T-cell (primary cell): Measurements from ENCODE around the gene TET2. TPM values are rescaled to one million over a fixed set of nuclear protein-coding genes. Genes with fewer than 3 reads are reported as not detected.

Source experiments
- ATAC-seq, 4 experiments: fragments of 200-7000 bp in 3 of 4; fragments of 150-1000 bp in 1 of 4; cut with Tn5 transposase; replicated peaks in 1 of 4; 1 replicate in 3 of 4; 2 replicates in 1 of 4; pipeline ENCODE4 v1.10.0; 2021; ENCODE audit warnings: moderate library complexity in 3 of 4, mild to moderate bottlenecking in 2 of 4, moderate number of reproducible peaks in 1 of 4
- CTCF ChIA-PET, 2 donors: fragments of 300-600 bp; sonication (Branson Sonifier 250); formaldehyde crosslinking; loops; one replicate each; lab custom pipeline; 2022; ENCODE audit warnings: antibody characterized with exemption in 2 of 2; lab: Charles Lee
- POLR2A ChIA-PET, 2 donors: fragments of 300-600 bp; sonication (Branson Sonifier 250); formaldehyde crosslinking; loops; one replicate each; lab custom pipeline; 2022; ENCODE audit warnings: antibody characterized with exemption in 2 of 2; lab: Charles Lee
- DNase-seq, 35 experiments: peaks; one replicate each; pipeline versions ENCODE4 v3.0.0 to v3.0.0-alpha.2; 2013 to 2023
- H3K27ac ChIP-seq: one replicate; pipeline ENCODE4 v1.5.1; 2013; ENCODE audit warnings: low read length
- H3K27me3 ChIP-seq, 2 experiments: replicated peaks in 1 of 2; 1 replicate in 1 of 2; 2 replicates in 1 of 2; pipeline versions ENCODE4 v1.6.1 to v1.7.0; 2013; ENCODE audit warnings: low read length in 1 of 2, mixed read lengths in 1 of 2; ENCODE audit not compliant: control insufficient read depth in 2 of 2, insufficient read depth in 2 of 2; ENCODE audit errors: extremely low read depth in 1 of 2
- H3K36me3 ChIP-seq, 2 donors: 1 replicate in 1 of 2; 2 replicates in 1 of 2; pipeline versions ENCODE4 v1.6.1 to v1.7.0; 2013; ENCODE audit warnings: low read length in 1 of 2; ENCODE audit not compliant: control insufficient read depth in 2 of 2, insufficient read depth in 1 of 2; ENCODE audit errors: extremely low read depth in 1 of 2
- H3K4me1 ChIP-seq, 2 experiments: 1 replicate in 1 of 2; 2 replicates in 1 of 2; pipeline versions ENCODE4 v1.6.1 to v1.7.0; 2013; ENCODE audit warnings: low read length in 2 of 2, mixed read lengths in 1 of 2; ENCODE audit not compliant: insufficient read depth in 2 of 2, control insufficient read depth in 1 of 2; ENCODE audit errors: extremely low read depth in 1 of 2
- H3K4me3 ChIP-seq, 2 donors: 1 replicate in 1 of 2; 2 replicates in 1 of 2; pipeline versions ENCODE4 v1.5.1 to v1.7.0; 2013; ENCODE audit warnings: mild to moderate bottlenecking in 2 of 2, low read length in 1 of 2, moderate library complexity in 1 of 2; ENCODE audit not compliant: control insufficient read depth in 1 of 2; ENCODE audit errors: extremely low read depth in 1 of 2
- H3K9me3 ChIP-seq: 2 replicates; pipeline ENCODE4 v1.7.0; 2013
- H3K27ac Mint-ChIP-seq, 2 donors: one replicate each; pipeline ENCODE4 v1.8.0; 2020 to 2021; ENCODE audit warnings: mild to moderate bottlenecking in 2 of 2, mixed read lengths in 2 of 2
- H3K27me3 Mint-ChIP-seq, 2 donors: one replicate each; pipeline ENCODE4 v1.8.0; 2021 to 2022; ENCODE audit warnings: mixed read lengths in 2 of 2
- H3K36me3 Mint-ChIP-seq: one replicate; pipeline ENCODE4 v1.8.0; 2021; ENCODE audit warnings: mixed read lengths
- H3K4me1 Mint-ChIP-seq, 3 donors: one replicate each; pipeline ENCODE4 v1.8.0; 2020 to 2022; ENCODE audit warnings: mixed read lengths in 3 of 3, mild to moderate bottlenecking in 1 of 3
- H3K4me3 Mint-ChIP-seq, 3 donors: one replicate each; pipeline ENCODE4 v1.8.0; 2020 to 2022; ENCODE audit warnings: mild to moderate bottlenecking in 3 of 3, mixed read lengths in 3 of 3, moderate library complexity in 3 of 3
- H3K9me3 Mint-ChIP-seq, 3 donors: one replicate each; pipeline ENCODE4 v1.8.0; 2020 to 2022; ENCODE audit warnings: mixed read lengths in 3 of 3
- WGBS: methylation state at CpG from one replicate; pipeline ENCODE4 v1.1.5; 2013; ENCODE audit warnings: missing lambda C conversion rate; ENCODE audit not compliant: insufficient coverage; 5-methylcytosine and 5-hydroxymethylcytosine counted together
- total RNA-seq, 35 experiments: library from RNA in 6 of 35; stranded (reverse) in 6 of 35; fragments of 120-200 nt in 1 of 35; gene quantifications; one replicate each; pipeline versions ENCODE4 v1.2.1 to v1.2.4 and lab custom pipeline; 2013 to 2026

Gene TET2
- total RNA-seq, 5 donors from 2014 or later (not counting 1 experiment from before 2014, with no cell fraction given): 17.0 to 41.9 (median 18.6) TPM

DNA sequence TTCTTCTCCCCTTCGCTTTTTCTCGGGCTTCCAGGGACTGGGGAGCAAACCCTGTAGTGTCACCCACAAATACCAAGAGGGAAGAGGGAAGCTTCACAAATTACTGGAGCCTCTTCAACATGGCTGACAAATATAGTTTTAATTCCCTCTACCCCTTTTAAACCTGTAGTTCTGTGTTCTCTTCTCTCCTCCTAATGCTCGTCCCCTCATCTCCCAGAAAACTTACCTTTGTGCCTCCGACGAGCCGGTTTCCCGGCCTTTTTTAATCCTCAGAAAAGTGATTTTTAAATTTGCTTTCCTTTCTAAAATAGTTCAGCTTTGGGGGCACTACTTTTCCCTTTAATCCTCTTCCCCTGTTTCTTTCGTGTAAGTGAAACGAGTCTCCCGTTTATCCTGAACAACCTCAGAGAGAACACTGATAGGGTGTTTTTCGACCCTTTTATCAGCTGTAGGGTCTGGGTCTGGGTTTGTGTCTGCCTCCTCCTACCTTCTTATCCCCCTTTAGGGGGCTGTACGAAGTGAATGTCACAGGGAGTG is 408 bp downstream of the TET2 start:
- Mint-ChIP-seq H3K4me1 (peaks cover 41 to 60% (median 41%) of the 10 kb centered on the region in 3 donors), H3K36me3 (no peaks in the 10 kb centered on the region), H3K4me3 (peak overlapping the region; percentile 99 to 100 (median 99)), H3K27me3 (no peaks in the 10 kb centered on the region), H3K9me3 (no peaks in the 10 kb centered on the region), H3K27ac (peak overlapping the region; percentile 94 to 95)
- Histone ChIP-seq H3K27ac (peak overlapping the region; percentile 79), H3K9me3 (no peaks in the 10 kb centered on the region), H3K27me3 (no peaks in the 10 kb centered on the region), H3K4me1 (peaks cover 7 to 14% of the 10 kb centered on the region in 2 experiments), H3K4me3 (peak overlapping the region; percentile 87 to 99), H3K36me3 (no peaks in the 10 kb centered on the region)
- POLR2A ChIA-PET: interaction anchor here (0.6 to 1.4 kb wide), 3 partner anchors 67 to 327 kb away, joined by 3 to 6 read pairs (median 5); partner anchors contain the start of gene PPA2 (in 1 of the 2)
- WGBS: 0% methylated on average over 4 of the region's 12 CpGs
- peak in 1 of 35 experiments; percentile 12 for DNase-seq
- CTCF ChIA-PET: interaction anchor here (0.8 to 2.0 kb wide), 2 partner anchors 326 to 327 kb away, joined by 3 to 9 read pairs; partner anchors contain the start of gene PPA2 (in 2 of the 2)
- ATAC-seq: peak; percentile 5 to 21 (median 7)

DNA sequence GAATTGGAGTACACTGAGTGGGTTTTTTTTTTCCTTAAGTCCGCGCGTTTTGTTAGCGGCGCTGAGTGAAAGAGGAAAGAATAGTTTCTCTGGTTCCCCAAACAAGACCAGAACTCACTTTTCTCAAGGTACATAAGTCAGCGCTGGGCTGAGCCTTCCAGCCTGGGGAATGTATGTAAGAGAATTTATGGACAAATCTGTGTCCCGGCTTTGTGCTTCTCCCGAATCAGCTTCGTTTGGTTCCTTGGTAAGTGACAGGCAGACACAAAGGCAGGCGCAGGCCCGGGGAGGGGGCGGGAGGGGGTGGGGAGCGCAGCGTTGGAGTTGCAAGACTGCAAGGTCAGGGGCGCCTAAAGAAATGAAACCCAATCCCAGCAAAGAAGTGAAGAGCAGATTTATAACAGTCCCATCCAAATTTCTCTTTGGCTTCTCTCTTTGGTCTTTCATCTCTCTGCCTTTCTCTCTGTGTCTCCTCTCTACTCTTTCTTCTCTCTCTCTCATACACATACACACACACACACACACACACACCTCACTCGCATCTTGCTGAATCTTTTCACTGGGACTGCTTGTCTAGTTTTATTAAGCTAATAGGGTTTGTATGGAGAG is 981 bp downstream of the TET2 start:
- H3K36me3 Mint-ChIP-seq: no peaks in the 10 kb centered on the region
- H3K27me3 ChIP-seq: no peaks in the 10 kb centered on the region
- CTCF ChIA-PET: interaction anchor here (0.8 to 2.0 kb wide), 2 partner anchors 326 kb away, joined by 3 to 9 read pairs; partner anchors contain the start of gene PPA2 (in 2 of the 2)
- no peaks in the 10 kb centered on the region for H3K9me3 ChIP-seq
- DNase-seq: peak in 16 of 35 experiments; percentile 2 to 40 (median 10)
- H3K4me3 ChIP-seq: peak overlapping the region; percentile 87 to 99
- peaks cover 7 to 14% of the 10 kb centered on the region in 2 experiments for H3K4me1 ChIP-seq
- no peaks in the 10 kb centered on the region for H3K27me3 Mint-ChIP-seq
- H3K27ac ChIP-seq: peak overlapping the region; percentile 79
- H3K36me3 ChIP-seq: no peaks in the 10 kb centered on the region
- peaks cover 41 to 60% (median 41%) of the 10 kb centered on the region in 3 donors for H3K4me1 Mint-ChIP-seq
- POLR2A ChIA-PET: interaction anchor here (0.6 to 1.4 kb wide), 5 partner anchors 15 to 327 kb away, joined by 3 to 6 read pairs (median 4); partner anchors contain the start of gene PPA2 (in 1 of the 2)
- 0% methylated on average over 3 of the region's 16 CpGs for WGBS
- no peaks in the 10 kb centered on the region for H3K9me3 Mint-ChIP-seq
- peak overlapping the region; percentile 94 to 95 for H3K27ac Mint-ChIP-seq
- H3K4me3 Mint-ChIP-seq: peak overlapping the region; percentile 99 to 100 (median 99)
- ATAC-seq: no peak

DNA sequence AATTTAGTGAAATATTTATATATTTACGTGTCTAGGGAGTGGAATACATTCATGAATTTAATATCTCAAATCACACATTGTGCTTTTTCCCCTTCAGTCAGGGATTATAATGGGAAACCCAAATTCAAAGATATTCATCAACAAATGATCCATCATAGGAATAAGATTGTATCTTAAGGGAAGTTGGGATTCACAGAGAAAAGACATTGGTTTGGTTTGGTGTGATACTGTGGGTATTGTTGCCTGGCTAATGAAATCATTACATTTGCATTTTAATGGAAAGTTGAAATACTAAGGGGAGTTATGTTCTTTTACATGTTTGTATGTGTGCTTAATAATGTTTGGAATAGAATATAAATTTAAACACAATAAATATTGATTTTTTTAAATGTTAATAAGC is 1.7 kb downstream of the TET2 start:
- H3K36me3 Mint-ChIP-seq: no peaks in the 10 kb centered on the region
- H3K4me3 Mint-ChIP-seq: peak overlapping the region; percentile 99 to 100 (median 99)
- WGBS: no CpG with 5 or more reads among the region's 1 CpG
- CTCF ChIA-PET: interaction anchor here in 1 of 2 donors (2.0 kb wide), 1 partner anchor 326 kb away, joined by 9 read pairs; the partner anchor contains the start of gene PPA2
- ATAC-seq (no peak), DNase-seq (no peak)
- no peak overlapping the region for H3K27ac ChIP-seq
- H3K9me3 Mint-ChIP-seq: no peaks in the 10 kb centered on the region
- H3K27me3 ChIP-seq: no peaks in the 10 kb centered on the region
- H3K36me3 ChIP-seq: no peaks in the 10 kb centered on the region
- no peak overlapping the region for H3K27ac Mint-ChIP-seq
- peak overlapping the region; percentile 87 to 99 for H3K4me3 ChIP-seq
- H3K9me3 ChIP-seq: no peaks in the 10 kb centered on the region
- H3K27me3 Mint-ChIP-seq: no peaks in the 10 kb centered on the region
- POLR2A ChIA-PET: interaction anchor here (0.6 kb wide), 2 partner anchors 15 to 311 kb away, joined by 3 to 4 read pairs; no protein-coding TSS in a partner anchor
- peaks cover 43 to 66% (median 45%) of the 10 kb centered on the region in 3 donors for H3K4me1 Mint-ChIP-seq
- H3K4me1 ChIP-seq: peaks cover 7 to 14% of the 10 kb centered on the region in 2 experiments

DNA sequence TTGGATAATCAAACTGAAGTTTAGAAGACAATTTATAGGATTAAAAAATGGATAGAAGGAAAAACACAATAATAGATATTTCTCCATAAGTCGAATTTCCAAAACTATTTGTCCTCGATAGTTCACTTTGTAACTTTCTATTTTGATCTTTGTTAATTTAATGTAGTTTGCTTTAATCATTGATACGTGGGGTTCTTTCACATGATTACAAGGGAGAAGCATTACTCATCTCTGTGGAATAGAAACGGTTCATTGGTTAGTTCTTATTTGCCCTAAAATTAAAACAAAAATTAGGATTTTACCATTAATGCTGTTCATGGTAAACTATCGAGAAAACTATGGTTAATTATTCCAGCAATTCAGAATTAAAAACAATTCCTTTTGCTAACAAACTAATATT is 2.1 kb downstream of the TET2 start:
- Mint-ChIP-seq H3K27ac (no peak overlapping the region), H3K4me1 (peaks cover 43 to 70% (median 46%) of the 10 kb centered on the region in 3 donors), H3K36me3 (no peaks in the 10 kb centered on the region), H3K9me3 (no peaks in the 10 kb centered on the region), H3K4me3 (peak overlapping the region; percentile 9 to 100 (median 10)), H3K27me3 (no peaks in the 10 kb centered on the region)
- Histone ChIP-seq H3K36me3 (no peaks in the 10 kb centered on the region), H3K27me3 (no peaks in the 10 kb centered on the region), H3K4me3 (no peak overlapping the region), H3K27ac (no peak overlapping the region), H3K4me1 (peaks cover 7 to 14% of the 10 kb centered on the region in 2 experiments), H3K9me3 (no peaks in the 10 kb centered on the region)
- ATAC-seq: no peak
- no peak for DNase-seq
- WGBS: no CpG with 5 or more reads among the region's 5 CpGs
- POLR2A ChIA-PET: no interaction called here
- CTCF ChIA-PET: interaction anchor here in 1 of 2 donors (0.7 kb wide), 1 partner anchor 325 kb away, joined by 3 read pairs; the partner anchor contains the start of gene PPA2

DNA sequence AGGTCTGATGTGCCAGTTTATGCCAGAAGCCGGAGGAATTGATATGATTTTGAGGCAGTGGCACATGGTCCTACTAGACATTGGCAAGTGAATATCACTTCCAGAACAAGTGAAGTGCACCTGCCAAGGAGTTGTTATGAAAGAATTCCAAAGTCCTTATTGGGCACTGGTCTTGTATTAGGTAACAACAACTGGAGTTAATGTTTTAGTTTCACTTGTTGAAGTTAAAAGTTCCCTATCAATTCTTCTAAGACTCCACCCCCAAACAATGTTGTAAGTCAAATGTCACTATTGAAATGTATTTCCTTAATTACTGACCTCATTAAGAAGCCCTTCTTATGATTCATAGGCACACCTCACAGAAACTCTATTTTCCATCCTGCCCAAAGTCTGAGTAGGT is 3.1 kb downstream of the TET2 start:
- no peaks in the 10 kb centered on the region for H3K9me3 ChIP-seq
- H3K4me3 ChIP-seq: no peak overlapping the region
- peaks cover 10 to 14% of the 10 kb centered on the region in 2 experiments for H3K4me1 ChIP-seq
- H3K27me3 Mint-ChIP-seq: no peaks in the 10 kb centered on the region
- CTCF ChIA-PET: interaction anchor here in 1 of 2 donors (0.7 kb wide), 1 partner anchor 324 kb away, joined by 3 read pairs; the partner anchor contains the start of gene PPA2
- ATAC-seq (no peak), DNase-seq (peak in 1 of 35 experiments; percentile 5)
- H3K27ac Mint-ChIP-seq: no peak overlapping the region
- H3K36me3 ChIP-seq: no peaks in the 10 kb centered on the region
- H3K9me3 Mint-ChIP-seq: no peaks in the 10 kb centered on the region
- no peaks in the 10 kb centered on the region for H3K27me3 ChIP-seq
- WGBS: 100% methylated on average over 1 of the region's 1 CpG
- peak overlapping the region in 2 of 3 donors; percentile 25 to 34 for H3K4me3 Mint-ChIP-seq
- H3K36me3 Mint-ChIP-seq: no peaks in the 10 kb centered on the region
- POLR2A ChIA-PET: no interaction called here
- H3K27ac ChIP-seq: no peak overlapping the region
- H3K4me1 Mint-ChIP-seq: peaks cover 53 to 76% (median 55%) of the 10 kb centered on the region in 3 donors

DNA sequence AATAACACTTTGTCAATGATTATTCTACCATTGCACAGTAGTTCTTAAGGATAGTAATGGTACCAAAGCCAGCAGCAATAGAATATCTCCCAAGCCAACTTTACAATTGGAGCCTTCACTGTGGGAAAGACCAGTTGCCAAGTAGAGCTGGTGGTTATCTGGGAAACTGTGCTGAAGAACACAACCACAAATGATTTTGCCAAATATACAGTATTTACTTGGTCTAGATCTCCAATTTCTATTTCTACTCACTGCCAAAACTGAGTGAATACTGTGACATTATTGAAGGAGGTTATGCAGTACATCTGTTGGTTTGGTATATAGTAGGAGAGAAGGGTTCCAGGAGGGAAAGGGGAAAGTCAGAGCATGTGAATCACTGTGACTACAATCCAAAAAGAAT is 3.8 kb downstream of the TET2 start:
- no peak overlapping the region for H3K27ac ChIP-seq
- DNase-seq (no peak), ATAC-seq (no peak)
- Mint-ChIP-seq H3K27ac (no peak overlapping the region), H3K27me3 (no peaks in the 10 kb centered on the region), H3K4me3 (no peak overlapping the region), H3K4me1 (peaks cover 53 to 76% (median 58%) of the 10 kb centered on the region in 3 donors), H3K36me3 (peaks cover 4% of the 10 kb centered on the region), H3K9me3 (no peaks in the 10 kb centered on the region)
- POLR2A ChIA-PET: no interaction called here
- no peaks in the 10 kb centered on the region for H3K9me3 ChIP-seq
- CTCF ChIA-PET: interaction anchor here in 1 of 2 donors (0.7 kb wide), 1 partner anchor 323 kb away, joined by 3 read pairs; the partner anchor contains the start of gene PPA2
- no peak overlapping the region for H3K4me3 ChIP-seq
- no peaks in the 10 kb centered on the region for H3K36me3 ChIP-seq
- H3K4me1 ChIP-seq: peaks cover 10 to 14% of the 10 kb centered on the region in 2 experiments
- H3K27me3 ChIP-seq: no peaks in the 10 kb centered on the region
